Activated CD4-positive, alpha-beta memory T cell treated with anti-CD3 and anti-CD28 coated beads, Interleukin-2, amount 10 ng/mL, durations not matched to agents 7 days and 5 days (primary cell): Measurements from ENCODE around the gene VPS51. TPM values are rescaled to one million over a fixed set of nuclear protein-coding genes. Genes with fewer than 3 reads are reported as not detected.
A peak's percentile ranks its signal among the peaks of the same experiment; 100 is the strongest.

Experiments used
- CTCF ChIA-PET: fragments of 350-600 bp; sonication (Branson Sonifier 250); formaldehyde crosslinking; loops from one replicate; lab custom pipeline; 2021; ENCODE audit warnings: antibody characterized with exemption, inconsistent platforms; lab: Charles Lee
- POLR2A ChIA-PET: fragments of 350-600 bp; sonication (Branson Sonifier 250); formaldehyde crosslinking; loops from one replicate; lab custom pipeline; 2021; ENCODE audit warnings: antibody characterized with exemption; lab: Charles Lee
- DNase-seq: peaks from one replicate; pipeline ENCODE4 v3.0.0-alpha.2; 2020
- H3K27ac Mint-ChIP-seq: one replicate; pipeline ENCODE4 v1.8.0; 2021; ENCODE audit warnings: mild to moderate bottlenecking, mixed read lengths
- H3K27me3 Mint-ChIP-seq: one replicate; pipeline ENCODE4 v1.8.0; 2021; ENCODE audit warnings: mixed read lengths
- H3K36me3 Mint-ChIP-seq: one replicate; pipeline ENCODE4 v1.8.0; 2021; ENCODE audit warnings: low read depth, mixed read lengths
- H3K4me1 Mint-ChIP-seq: one replicate; pipeline ENCODE4 v1.8.0; 2021; ENCODE audit warnings: mixed read lengths
- H3K4me3 Mint-ChIP-seq: one replicate; pipeline ENCODE4 v1.8.0; 2021; ENCODE audit warnings: mild to moderate bottlenecking, mixed read lengths
- H3K9me3 Mint-ChIP-seq: one replicate; pipeline ENCODE4 v1.8.0; 2021; ENCODE audit warnings: mixed read lengths
- total RNA-seq, 2 experiments: library from RNA; stranded (reverse); gene quantifications; one replicate each; pipeline ENCODE4 v1.2.3, GENCODE V29; 2021

Gene VPS51
- total RNA-seq, 2 experiments from 2014 or later, result 117 to 123 TPM

- no peak for DNase-seq
- Mint-ChIP-seq H3K4me3 (peak overlapping the region; percentile 4), H3K27ac (peak overlapping the region; percentile 74), H3K9me3 (no peaks in the 10 kb centered on the region), H3K4me1 (peaks cover 68% of the 10 kb centered on the region), H3K27me3 (no peaks in the 10 kb centered on the region), H3K36me3 (peaks cover 80% of the 10 kb centered on the region)
- ChIA-PET CTCF (interaction anchor here (1.9 to 2.8 kb wide), 2 partner anchors 38 to 67 kb away, joined by 6 to 13 read pairs; partner anchors contain the start of gene SAC3D1), POLR2A (interaction anchor here (0.5 to 1.5 kb wide), 4 partner anchors 38 to 186 kb away, joined by 3 to 4 read pairs (median 3); partner anchors contain the start of gene SAC3D1)
Observed at GRCh38 chr11:65078786-65079342, 17.1 kb upstream of the VPS51 start.

DNA sequence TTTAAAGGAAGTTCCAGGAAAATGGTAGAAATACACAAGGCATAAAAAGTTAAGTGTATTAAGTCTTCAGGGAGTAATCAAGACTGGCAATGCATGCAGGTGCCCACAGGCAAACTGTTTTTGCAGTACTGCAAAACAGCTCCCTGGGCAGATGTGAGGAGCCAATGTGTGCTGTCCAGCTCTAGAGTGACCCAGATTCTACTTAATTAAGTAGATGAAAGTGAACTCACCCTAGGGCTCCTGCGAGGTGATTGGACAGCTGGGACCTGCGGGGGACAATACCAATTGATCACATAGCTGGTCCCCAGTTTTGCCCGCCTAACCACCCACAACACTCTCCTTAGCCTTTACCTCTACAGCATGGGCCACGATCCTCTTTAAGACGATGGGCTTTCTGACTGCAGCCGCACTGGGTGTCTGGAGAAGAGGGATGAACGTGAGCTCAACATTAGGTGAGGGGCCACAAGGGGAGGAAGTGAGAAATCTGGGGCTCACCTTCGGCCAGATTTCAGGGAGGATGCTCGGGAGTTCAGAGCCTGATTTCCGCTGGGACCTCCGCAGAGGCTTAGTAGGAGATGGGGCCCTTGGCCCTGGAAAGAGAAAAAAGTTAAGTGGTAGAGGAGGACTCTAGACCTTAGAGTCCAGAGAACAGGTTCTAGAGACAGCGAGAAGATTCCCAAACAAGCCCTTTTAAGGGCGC is 12.7 kb upstream of the VPS51 start:
- ChIA-PET POLR2A (interaction anchor here (0.7 to 2.4 kb wide), 33 partner anchors 11 to 416 kb away, joined by 3 to 45 read pairs (median 4); partner anchors contain the start of genes ARL2, DPF2, EHD1 and FAU), CTCF (interaction anchor here (0.8 to 2.9 kb wide), 10 partner anchors 8 to 235 kb away, joined by 4 to 16 read pairs (median 4); partner anchors contain the start of genes ARL2, FAU, MRPL49 and SAC3D1)
- peaks cover 69% of the 10 kb centered on the region for H3K4me1 Mint-ChIP-seq
- no peaks in the 10 kb centered on the region for H3K27me3 Mint-ChIP-seq
- H3K36me3 Mint-ChIP-seq, result peaks cover 75% of the 10 kb centered on the region
- DNase-seq, result peak; percentile 24
- peak overlapping the region; percentile 88 for H3K27ac Mint-ChIP-seq
- no peaks in the 10 kb centered on the region for H3K9me3 Mint-ChIP-seq
- H3K4me3 Mint-ChIP-seq, result peak overlapping the region; percentile 91

- ChIA-PET CTCF (interaction anchor here (0.6 to 2.9 kb wide), 9 partner anchors 9 to 497 kb away, joined by 3 to 16 read pairs (median 4); partner anchors contain the start of genes ARL2, FAU, MRPL49 and SAC3D1), POLR2A (interaction anchor here (0.9 to 2.4 kb wide), 25 partner anchors 12 to 415 kb away, joined by 3 to 45 read pairs (median 4); partner anchors contain the start of genes ARL2, DPF2, FAU and MALAT1)
- H3K4me1 Mint-ChIP-seq, result peaks cover 62% of the 10 kb centered on the region
- peak; percentile 96 for DNase-seq
- no peaks in the 10 kb centered on the region for H3K9me3 Mint-ChIP-seq
- H3K4me3 Mint-ChIP-seq, result peak within 1 kb of the TSS; percentile 91
- no peaks in the 10 kb centered on the region for H3K27me3 Mint-ChIP-seq
- H3K36me3 Mint-ChIP-seq, result peaks cover 68% of the 10 kb centered on the region
- H3K27ac Mint-ChIP-seq, result peak within 1 kb of the TSS; percentile 88
Observed at GRCh38 chr11:65083834-65084597, 12.0 kb upstream of the VPS51 start, which contains the start of the genes CDCA5 and ZFPL1. CDCA5 (minus strand) TSS chr11:65084040; CDS start chr11:65083978, 62 bp downstream. ZFPL1 (plus strand) TSS chr11:65084222; CDS start chr11:65084699, 477 bp downstream.

DNA sequence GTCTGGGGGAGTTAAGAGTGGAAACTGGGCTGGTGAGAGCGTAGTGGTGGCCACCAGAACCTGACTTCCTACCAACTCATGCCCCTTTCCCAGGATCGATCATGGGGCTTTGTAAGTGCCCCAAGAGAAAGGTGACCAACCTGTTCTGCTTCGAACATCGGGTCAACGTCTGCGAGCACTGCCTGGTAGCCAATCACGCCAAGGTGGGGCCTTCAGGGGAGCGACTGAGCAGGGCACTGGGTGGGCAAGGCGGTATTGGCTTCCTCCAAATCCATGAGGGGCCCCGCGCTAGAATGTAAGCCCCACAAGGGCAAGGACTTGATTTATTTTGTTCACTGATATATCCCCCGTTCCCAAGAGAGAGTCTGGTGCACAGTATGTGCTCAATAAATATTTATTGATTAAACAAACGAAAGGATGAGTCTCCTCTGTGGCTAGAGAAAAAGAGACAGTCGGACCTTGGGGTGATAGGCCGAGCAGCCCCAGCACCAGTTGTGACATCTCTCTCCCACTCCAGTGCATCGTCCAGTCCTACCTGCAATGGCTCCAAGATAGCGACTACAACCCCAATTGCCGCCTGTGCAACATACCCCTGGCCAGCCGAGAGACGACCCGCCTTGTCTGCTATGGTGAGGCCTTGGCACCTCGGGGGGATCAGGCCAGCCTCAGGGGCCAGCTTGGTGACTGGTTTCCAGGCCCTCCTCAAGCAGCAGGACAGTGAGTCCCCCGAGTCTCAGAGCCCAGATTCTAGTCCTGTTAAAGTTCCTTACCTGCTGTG is 11.2 kb upstream of the VPS51 start:
- peak overlapping the region; percentile 91 for H3K4me3 Mint-ChIP-seq
- peaks cover 65% of the 10 kb centered on the region for H3K36me3 Mint-ChIP-seq
- ChIA-PET POLR2A (interaction anchor here (0.9 to 3.0 kb wide), 3 partner anchors 11 to 71 kb away, joined by 4 to 31 read pairs (median 7); partner anchors contain the start of genes ARL2, FAU, MRPL49 and VPS51), CTCF (no interaction called here)
- H3K4me1 Mint-ChIP-seq, result peaks cover 54% of the 10 kb centered on the region
- H3K27me3 Mint-ChIP-seq, result no peaks in the 10 kb centered on the region
- no peak for DNase-seq
- H3K27ac Mint-ChIP-seq, result peak overlapping the region; percentile 88
- no peaks in the 10 kb centered on the region for H3K9me3 Mint-ChIP-seq

- Mint-ChIP-seq H3K27ac (peak overlapping the region; percentile 88), H3K27me3 (no peaks in the 10 kb centered on the region), H3K4me1 (peaks cover 48% of the 10 kb centered on the region), H3K9me3 (no peaks in the 10 kb centered on the region), H3K36me3 (peaks cover 63% of the 10 kb centered on the region), H3K4me3 (peak overlapping the region; percentile 91)
- ChIA-PET CTCF (no interaction called here), POLR2A (interaction anchor here (0.9 to 3.0 kb wide), 3 partner anchors 10 to 71 kb away, joined by 4 to 31 read pairs (median 7); partner anchors contain the start of genes ARL2, FAU, MRPL49 and VPS51)
- DNase-seq, result no peak
Observed at GRCh38 chr11:65085446-65085845, 10.6 kb upstream of the VPS51 start.

- Mint-ChIP-seq H3K4me1 (peaks cover 35% of the 10 kb centered on the region), H3K4me3 (no peak overlapping the region), H3K27ac (no peak overlapping the region), H3K36me3 (peaks cover 52% of the 10 kb centered on the region), H3K27me3 (no peaks in the 10 kb centered on the region), H3K9me3 (no peaks in the 10 kb centered on the region)
- ChIA-PET POLR2A (interaction anchor here (3.0 kb wide), 1 partner anchor 9 kb away, joined by 31 read pairs; the partner anchor contains the start of gene VPS51), CTCF (interaction anchor here (1.0 kb wide), 1 partner anchor 35 kb away, joined by 3 read pairs; the partner anchor contains the start of genes FAU and MRPL49)
- DNase-seq, result no peak
Observed at GRCh38 chr11:65086809-65087208, 9.2 kb upstream of the VPS51 start.

- no peak overlapping the region for H3K27ac Mint-ChIP-seq
- POLR2A ChIA-PET, result interaction anchor here (3.0 kb wide), 1 partner anchor 8 kb away, joined by 31 read pairs; the partner anchor contains the start of gene VPS51
- H3K9me3 Mint-ChIP-seq, result no peaks in the 10 kb centered on the region
- H3K27me3 Mint-ChIP-seq, result no peaks in the 10 kb centered on the region
- DNase-seq, result no peak
- CTCF ChIA-PET, result interaction anchor here (1.0 kb wide), 1 partner anchor 35 kb away, joined by 3 read pairs; the partner anchor contains the start of genes FAU and MRPL49
- H3K4me3 Mint-ChIP-seq, result no peak overlapping the region
- H3K36me3 Mint-ChIP-seq, result peaks cover 48% of the 10 kb centered on the region
- H3K4me1 Mint-ChIP-seq, result peaks cover 31% of the 10 kb centered on the region
Observed at GRCh38 chr11:65087216-65087615, 8.8 kb upstream of the VPS51 start.

DNA sequence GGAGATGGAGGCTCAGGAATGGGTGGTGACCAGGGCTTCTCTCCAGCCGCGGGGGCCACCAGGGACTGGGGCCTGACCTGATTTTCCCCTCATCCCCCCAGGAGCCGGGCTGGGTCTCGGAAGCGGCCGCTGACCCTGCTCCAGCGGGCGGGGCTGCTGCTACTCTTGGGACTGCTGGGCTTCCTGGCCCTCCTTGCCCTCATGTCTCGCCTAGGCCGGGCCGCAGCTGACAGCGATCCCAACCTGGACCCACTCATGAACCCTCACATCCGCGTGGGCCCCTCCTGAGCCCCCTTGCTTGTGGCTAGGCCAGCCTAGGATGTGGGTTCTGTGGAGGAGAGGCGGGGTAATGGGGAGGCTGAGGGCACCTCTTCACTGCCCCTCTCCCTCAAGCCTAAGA is 8.2 kb upstream of the VPS51 start:
- no peak overlapping the region for H3K4me3 Mint-ChIP-seq
- peaks cover 42% of the 10 kb centered on the region for H3K36me3 Mint-ChIP-seq
- no peaks in the 10 kb centered on the region for H3K9me3 Mint-ChIP-seq
- no peak overlapping the region for H3K27ac Mint-ChIP-seq
- H3K27me3 Mint-ChIP-seq, result no peaks in the 10 kb centered on the region
- peaks cover 25% of the 10 kb centered on the region for H3K4me1 Mint-ChIP-seq
- ChIA-PET POLR2A (no interaction called here), CTCF (no interaction called here)
- no peak for DNase-seq

DNA sequence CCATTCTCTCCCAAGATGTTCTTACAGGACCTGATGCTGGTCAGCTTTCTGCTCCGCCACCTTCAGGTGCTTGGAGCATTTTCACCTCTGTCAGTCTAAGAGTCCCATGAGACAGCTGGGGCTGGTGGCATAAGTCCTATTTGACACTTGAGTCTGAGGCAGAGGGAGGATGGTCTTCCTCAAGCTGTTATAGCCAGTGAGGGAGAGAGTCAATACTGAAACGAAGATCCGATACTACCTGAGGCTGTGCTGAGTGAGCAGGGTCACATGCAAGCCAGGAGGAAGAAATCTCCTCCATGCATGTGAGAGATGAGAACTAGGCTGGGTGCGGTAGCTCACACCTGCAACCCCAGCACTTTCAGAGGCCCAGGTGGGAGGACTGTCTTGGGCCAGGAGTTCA is 6.4 kb upstream of the VPS51 start:
- Mint-ChIP-seq H3K4me3 (no peak overlapping the region), H3K27ac (no peak overlapping the region), H3K9me3 (no peaks in the 10 kb centered on the region), H3K36me3 (peaks cover 26% of the 10 kb centered on the region), H3K4me1 (peaks cover 13% of the 10 kb centered on the region), H3K27me3 (no peaks in the 10 kb centered on the region)
- no peak for DNase-seq
- ChIA-PET CTCF (no interaction called here), POLR2A (interaction anchor here (2.0 kb wide), 1 partner anchor 9 kb away, joined by 8 read pairs; no protein-coding TSS in a partner anchor)

DNA sequence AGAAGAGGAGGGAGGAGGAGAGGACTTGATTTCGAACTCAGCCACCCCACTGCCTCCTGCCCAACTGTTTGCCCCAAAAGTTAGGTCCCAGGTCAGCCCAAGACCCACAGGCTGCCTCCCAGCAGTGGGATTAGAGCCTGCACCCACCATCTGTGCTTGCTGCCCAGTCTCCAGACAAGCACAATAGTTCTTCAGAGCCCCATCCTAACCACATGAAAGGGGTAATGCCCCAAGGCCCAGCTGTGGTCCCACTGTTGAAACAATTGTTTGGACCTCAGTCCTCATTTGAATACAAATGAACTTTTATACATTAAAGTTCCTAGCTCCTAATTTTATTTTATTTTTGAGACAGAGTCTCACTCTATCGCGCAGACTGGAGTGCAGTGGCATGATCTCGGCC is 5.4 kb upstream of the VPS51 start:
- no peak for DNase-seq
- Mint-ChIP-seq H3K4me3 (no peak overlapping the region), H3K27ac (no peak overlapping the region), H3K9me3 (no peaks in the 10 kb centered on the region), H3K4me1 (peaks cover 5% of the 10 kb centered on the region), H3K27me3 (no peaks in the 10 kb centered on the region), H3K36me3 (peaks cover 22% of the 10 kb centered on the region)
- POLR2A ChIA-PET, result interaction anchor here (0.6 to 1.3 kb wide), 2 partner anchors 21 to 615 kb away, joined by 3 to 4 read pairs; partner anchors contain the start of gene TM7SF2
- CTCF ChIA-PET, result no interaction called here

GRCh38 chr11:65095427-65095826 is 587 bp upstream of the VPS51 start:
- H3K27me3 Mint-ChIP-seq, result no peaks in the 10 kb centered on the region
- POLR2A ChIA-PET, result interaction anchor here (1.1 to 6.2 kb wide), 10 partner anchors 9 to 181 kb away, joined by 3 to 83 read pairs (median 18); partner anchors contain the start of genes ARL2, CDCA5, FAU and MRPL49
- H3K9me3 Mint-ChIP-seq, result no peaks in the 10 kb centered on the region

More at GRCh38 chr11:65095427-65095826, 587 bp upstream of the VPS51 start:
- Mint-ChIP-seq H3K27ac (peak overlapping the region; percentile 96), H3K4me1 (peaks cover 25% of the 10 kb centered on the region), H3K4me3 (peak overlapping the region; percentile 97), H3K36me3 (peaks cover 11% of the 10 kb centered on the region)
- DNase-seq, result no peak
- CTCF ChIA-PET, result interaction anchor here (1.7 to 6.8 kb wide), 2 partner anchors 16 to 26 kb away, joined by 3 to 89 read pairs; partner anchors contain the start of genes FAU, MRPL49 and TM7SF2
